GM12878 (cell line): ENCODE data around the gene IL17RA. TPM values are rescaled to one million over a fixed set of nuclear protein-coding genes. Genes with fewer than 3 reads are reported as not detected.

Experiments used
- BMI1 ChIP-seq: fragments of 450-650 bp; IDR thresholded peaks from 2 replicates; pipeline ENCODE4 v1.6.1; 2016; ENCODE audit warnings: mild to moderate bottlenecking, moderate library complexity, borderline replicate concordance
- CUX1 ChIP-seq: IDR thresholded peaks from 2 replicates; pipeline ENCODE4 v1.6.1; 2012; ENCODE audit warnings: improper control_type of control experiment, low read depth, low read length; ENCODE audit not compliant: insufficient replicate concordance
- ESRRA ChIP-seq: IDR thresholded peaks from 2 replicates; pipeline ENCODE4 v1.6.1; 2012; ENCODE audit warnings: mild to moderate bottlenecking, low read length, improper control_type of control experiment
- FOXK2 ChIP-seq: fragments of 450-650 bp; IDR thresholded peaks from 2 replicates; pipeline ENCODE4 v1.6.1; 2017; ENCODE audit warnings: mild to moderate bottlenecking, moderate library complexity
- HCFC1 ChIP-seq: fragments of 150-350 bp; IDR thresholded peaks from 2 replicates; pipeline ENCODE4 v1.6.1; 2014; ENCODE audit warnings: low read length
- HDGF ChIP-seq: fragments of 450-650 bp; IDR thresholded peaks from 2 replicates; pipeline ENCODE4 v1.6.1; 2016; ENCODE audit warnings: antibody characterized with exemption
- HSF1 ChIP-seq: fragments of 150-350 bp; IDR thresholded peaks from 2 replicates; pipeline ENCODE4 v1.6.1; 2014; ENCODE audit warnings: mild to moderate bottlenecking, low read depth, low read length
- KLF5 ChIP-seq: fragments of 450-650 bp; IDR thresholded peaks from 2 replicates; pipeline ENCODE4 v1.6.1; 2014; ENCODE audit warnings: mild to moderate bottlenecking; ENCODE audit not compliant: partially characterized antibody
- MTA2 ChIP-seq: fragments of 450-650 bp; IDR thresholded peaks from 2 replicates; pipeline ENCODE4 v1.6.1; 2016; ENCODE audit warnings: low read depth, mild to moderate bottlenecking, moderate library complexity
- MYB ChIP-seq: fragments of 150-350 bp; IDR thresholded peaks from 2 replicates; pipeline ENCODE4 v1.6.1; 2014; ENCODE audit warnings: mild to moderate bottlenecking, low read depth, low read length, borderline replicate concordance
- NBN ChIP-seq: fragments of 450-650 bp; IDR thresholded peaks from 2 replicates; pipeline ENCODE4 v1.6.1; 2016
- NRF1 ChIP-seq: conservative IDR thresholded peaks from 2 replicates; pipeline ENCODE4 v1.6.1; 2011; ENCODE audit warnings: mild to moderate bottlenecking, low read depth, low read length, improper control_type of control experiment
- PKNOX1 ChIP-seq: fragments of 450-650 bp; IDR thresholded peaks from 2 replicates; pipeline ENCODE4 v1.6.1; 2016; ENCODE audit warnings: mild to moderate bottlenecking
- POLR2AphosphoS2 ChIP-seq: IDR thresholded peaks from 2 replicates; pipeline ENCODE4 v1.6.1; 2011; ENCODE audit warnings: low read depth, mild to moderate bottlenecking, low read length, improper control_type of control experiment, moderate library complexity
- POLR2AphosphoS5 ChIP-seq: IDR thresholded peaks from 2 replicates; pipeline ENCODE4 v1.6.1; 2011; ENCODE audit warnings: mild to moderate bottlenecking, low read length, inconsistent platforms
- SREBF2 ChIP-seq: IDR thresholded peaks from 2 replicates; pipeline ENCODE4 v1.6.1; 2012; ENCODE audit warnings: mild to moderate bottlenecking, low read length
- TARDBP ChIP-seq: IDR thresholded peaks from 2 replicates; pipeline ENCODE4 v1.6.1; 2016; ENCODE audit warnings: borderline replicate concordance
- YY1 ChIP-seq: IDR thresholded peaks from 2 replicates; pipeline ENCODE4 v1.6.1; 2011; ENCODE audit warnings: low read depth, mild to moderate bottlenecking, low read length
- ZBED1 ChIP-seq: IDR thresholded peaks from 2 replicates; pipeline ENCODE4 v1.6.1; 2016; ENCODE audit warnings: borderline replicate concordance
- ZBTB11 ChIP-seq: fragments of 450-650 bp; formaldehyde crosslinking; IDR thresholded peaks from 2 replicates; pipeline ENCODE4 v1.5.0; 2022; ENCODE audit warnings: mild to moderate bottlenecking, missing genetic modification characterization
- polyA plus RNA-seq, 11 experiments: library from polyadenylated mRNA; depleted of rRNA in 4 of 11; unstranded in 6 of 11; stranded (reverse) in 5 of 11; fragments of >200 nt; fragmentation: Nextera tagmentation in 4 of 11; fragmentation: Illumina TruSeq in 1 of 11; extraction: Ambion mirVana in 4 of 11; extraction: Trizol in 1 of 11; gene quantifications; 1 replicate in 1 of 11; 2 replicates in 10 of 11; pipeline versions ENCODE4 v1.2.1 to v1.2.3, GENCODE V29; 2011 to 2016; ENCODE audit warnings: inconsistent platforms in 2 of 11, missing spikeins in 2 of 11, low read depth in 1 of 11
- total RNA-seq, 4 experiments: library from RNA; depleted of rRNA in 3 of 4; stranded (reverse); fragments of >200 nt in 3 of 4; fragmentation: Illumina TruSeq in 1 of 4; extraction: Trizol in 1 of 4; gene quantifications; 2 replicates each; pipeline versions ENCODE4 v1.2.1 to v1.2.3, GENCODE V29; 2013 to 2021

Gene IL17RA
- total and polyA plus RNA-seq, 10 of the 15 experiments (the other 5 are each of a cell fraction or from before 2014, with no cell fraction given), result 0.71 to 10.2 (median 4.2) TPM

GRCh38 chr22:17158568-17159503 lies 74.0 kb downstream of the IL17RA start, which contains the start of gene HDHD5 (continued):
- TF ChIP-seq HSF1 (no peak), BMI1 (no peak), POLR2AphosphoS5 (0 out of 2 replicates have a peak, but pooled peaks have one; percentile 26), MYB (no peak), NBN (0 out of 2 replicates have a peak, but pooled peaks have one; percentile 26), ESRRA (no peak), ZBED1 (no peak), SREBF2 (no peak), MTA2 (no peak), ZBTB11 (no peak), HDGF (no peak), HCFC1 (peak; percentile 85), YY1 (peak; percentile 64), KLF5 (no peak), TARDBP (no peak), CUX1 (no peak), PKNOX1 (no peak), NRF1 (peak; percentile 26; the same call in 1 of the 2 replicates), POLR2AphosphoS2 (0 out of 2 replicates have a peak, but pooled peaks have one; percentile 40), FOXK2 (no peak)
